Thoracic aorta (tissue), 2 donors: Measurements from ENCODE around the gene RBP4. TPM values are rescaled to one million over a fixed set of nuclear protein-coding genes. Genes with fewer than 3 reads are reported as not detected.

Source experiments
- ATAC-seq: fragments of 150-250 bp; one replicate; pipeline ENCODE4 v1.8.0; 2017; ENCODE audit warnings: low read depth; ENCODE audit not compliant: insufficient number of reproducible peaks, low FRiP score
- DNase-seq: peaks from one replicate; pipeline ENCODE4 v3.0.0-alpha.2; 2020; ENCODE audit warnings: low spot score
- H3K27ac ChIP-seq, 2 donors: fragments of 200-600 bp; sonication (generic); 1 replicate in 1 of 2; 2 replicates in 1 of 2; pipeline ENCODE4 v1.5.1; 2016; ENCODE audit warnings: mild to moderate bottlenecking in 2 of 2, moderate library complexity in 2 of 2
- H3K27me3 ChIP-seq: fragments of 200-600 bp; sonication (generic); replicated peaks from 2 replicates; pipeline ENCODE4 v1.6.0; 2016; ENCODE audit warnings: mild to moderate bottlenecking; ENCODE audit not compliant: insufficient read depth
- H3K36me3 ChIP-seq: fragments of 200-600 bp; sonication (generic); one replicate; pipeline ENCODE4 v1.5.1; 2016
- H3K4me1 ChIP-seq, 2 donors: fragments of 200-600 bp; sonication (generic); 1 replicate in 1 of 2; 2 replicates in 1 of 2; pipeline versions ENCODE4 v1.5.1 to v1.6.0; 2016; ENCODE audit warnings: low read depth in 2 of 2, mild to moderate bottlenecking in 1 of 2; ENCODE audit not compliant: control insufficient read depth in 1 of 2
- H3K4me3 ChIP-seq: fragments of 200-600 bp; sonication (generic); 2 replicates; pipeline ENCODE4 v1.5.1; 2016; ENCODE audit warnings: mild to moderate bottlenecking
- H3K9me3 ChIP-seq: fragments of 200-600 bp; sonication (generic); 2 replicates; pipeline ENCODE4 v1.5.1; 2016
- total RNA-seq, 2 donors: library from RNA; depleted of rRNA; stranded (reverse); fragments of >200 nt; gene quantifications; one replicate each; pipeline versions ENCODE4 v1.1.0 to v1.2.3, GENCODE V29; 2016
- TF ChIP-seq, protein P1 (sequence below): fragments of 200-600 bp; sonication (generic); IDR thresholded peaks from one replicate; pipeline ENCODE4 v1.5.1; 2019; ENCODE audit warnings: antibody characterized with exemption

The RBP4 gene
- total RNA-seq, 2 donors from 2014 or later: 23.1 to 23.3 TPM

DNA sequence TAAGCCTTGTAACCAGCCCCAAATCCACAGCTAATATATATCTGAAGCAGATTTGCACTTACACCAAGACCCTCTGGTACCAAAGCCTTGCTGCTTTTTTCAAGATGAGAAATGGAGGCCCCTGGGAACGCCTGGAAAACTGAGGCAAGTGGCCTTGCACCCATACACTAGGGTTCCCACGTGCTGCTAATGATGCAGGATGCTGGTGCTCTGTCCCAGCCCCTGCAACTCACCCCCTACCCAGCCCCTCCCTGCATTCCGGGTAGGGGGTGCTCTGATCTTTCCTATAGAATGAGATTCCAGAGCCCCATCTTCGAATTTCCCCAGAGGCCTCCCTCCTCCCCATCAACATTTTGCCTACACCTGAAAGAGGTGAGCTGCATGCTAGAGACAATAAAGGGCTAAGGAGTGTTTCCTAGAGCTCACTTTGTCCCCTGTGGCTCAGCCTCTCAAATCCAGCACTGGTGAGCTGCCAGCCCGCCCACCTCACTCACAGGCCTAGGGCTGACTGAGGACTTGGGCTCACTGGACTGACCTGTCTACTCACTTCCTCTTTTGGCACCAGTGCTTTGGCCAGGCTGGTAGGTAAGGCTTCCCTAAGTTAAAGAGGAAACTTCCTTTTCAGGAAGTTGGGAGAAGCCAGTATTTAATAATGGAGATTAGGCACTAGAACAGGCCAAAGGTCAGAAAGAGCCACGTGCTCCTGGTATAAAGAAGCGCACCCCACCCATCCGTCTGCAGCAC lies 9.8 kb downstream of the RBP4 start:
- no peak overlapping the region for H3K27ac ChIP-seq
- ATAC-seq (no peak), DNase-seq (no peak)
- H3K9me3 ChIP-seq: no peaks in the 10 kb centered on the region
- no peaks in the 10 kb centered on the region for H3K4me1 ChIP-seq
- H3K4me3 ChIP-seq: no peak overlapping the region
- H3K36me3 ChIP-seq: no peaks in the 10 kb centered on the region
- no peaks in the 10 kb centered on the region for H3K27me3 ChIP-seq
- TF ChIP-seq, protein P1, sequence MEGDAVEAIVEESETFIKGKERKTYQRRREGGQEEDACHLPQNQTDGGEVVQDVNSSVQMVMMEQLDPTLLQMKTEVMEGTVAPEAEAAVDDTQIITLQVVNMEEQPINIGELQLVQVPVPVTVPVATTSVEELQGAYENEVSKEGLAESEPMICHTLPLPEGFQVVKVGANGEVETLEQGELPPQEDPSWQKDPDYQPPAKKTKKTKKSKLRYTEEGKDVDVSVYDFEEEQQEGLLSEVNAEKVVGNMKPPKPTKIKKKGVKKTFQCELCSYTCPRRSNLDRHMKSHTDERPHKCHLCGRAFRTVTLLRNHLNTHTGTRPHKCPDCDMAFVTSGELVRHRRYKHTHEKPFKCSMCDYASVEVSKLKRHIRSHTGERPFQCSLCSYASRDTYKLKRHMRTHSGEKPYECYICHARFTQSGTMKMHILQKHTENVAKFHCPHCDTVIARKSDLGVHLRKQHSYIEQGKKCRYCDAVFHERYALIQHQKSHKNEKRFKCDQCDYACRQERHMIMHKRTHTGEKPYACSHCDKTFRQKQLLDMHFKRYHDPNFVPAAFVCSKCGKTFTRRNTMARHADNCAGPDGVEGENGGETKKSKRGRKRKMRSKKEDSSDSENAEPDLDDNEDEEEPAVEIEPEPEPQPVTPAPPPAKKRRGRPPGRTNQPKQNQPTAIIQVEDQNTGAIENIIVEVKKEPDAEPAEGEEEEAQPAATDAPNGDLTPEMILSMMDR: no peak

- Histone ChIP-seq H3K27me3 (no peaks in the 10 kb centered on the region), H3K27ac (no peak overlapping the region), H3K4me1 (no peaks in the 10 kb centered on the region), H3K4me3 (no peak overlapping the region), H3K9me3 (no peaks in the 10 kb centered on the region), H3K36me3 (no peaks in the 10 kb centered on the region)
- no peak for ATAC-seq
- TF ChIP-seq, protein P1: no peak
- no peak for DNase-seq
Measured at GRCh38 chr10:93590638-93591037, 10.4 kb downstream of the RBP4 start.

DNA sequence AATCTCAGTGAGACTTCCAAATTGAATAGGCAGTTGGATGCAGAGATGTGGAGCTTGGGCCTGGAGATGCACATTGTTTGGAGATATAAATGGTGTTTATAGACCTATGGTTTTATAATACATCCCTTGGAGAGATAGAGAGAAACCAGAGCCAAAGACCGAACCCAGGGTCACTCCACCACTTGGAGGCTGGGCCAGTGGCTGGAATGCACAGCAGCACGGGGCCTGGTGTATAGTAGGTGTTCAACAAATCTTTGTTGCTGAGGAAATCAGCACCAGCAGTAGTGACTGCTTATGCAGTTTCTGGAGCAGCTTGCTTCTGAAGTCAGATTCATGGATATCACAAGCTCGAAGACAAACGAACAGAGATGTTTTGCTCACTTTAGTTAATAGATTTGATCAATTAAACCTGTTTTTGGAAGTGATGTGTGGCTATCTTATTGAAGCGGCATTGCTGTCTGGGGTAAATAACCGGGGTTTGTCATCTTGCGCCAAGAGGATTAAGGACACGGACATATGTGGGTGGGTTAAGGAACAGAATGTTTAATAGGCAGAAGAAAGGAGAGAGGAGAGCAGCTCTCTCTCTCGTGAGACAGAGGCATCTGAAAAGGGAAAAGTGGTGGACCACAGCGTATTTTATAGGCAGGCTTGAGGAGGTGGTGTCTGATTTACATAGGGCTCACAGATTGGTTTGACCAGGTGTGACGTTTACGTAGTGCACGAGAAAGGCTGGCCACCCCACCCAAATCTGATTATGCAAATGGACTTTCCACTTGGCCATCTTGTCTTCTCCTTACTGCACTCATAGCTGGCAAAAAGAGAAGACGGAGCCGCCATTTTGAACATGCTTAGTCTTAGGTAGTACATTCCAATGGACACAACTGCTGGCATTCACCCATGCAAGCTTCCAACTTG lies 11.1 kb downstream of the RBP4 start:
- no peaks in the 10 kb centered on the region for H3K27me3 ChIP-seq
- TF ChIP-seq, protein P1: no peak
- H3K36me3 ChIP-seq: no peaks in the 10 kb centered on the region
- H3K4me3 ChIP-seq: no peak overlapping the region
- H3K4me1 ChIP-seq: no peaks in the 10 kb centered on the region
- H3K27ac ChIP-seq: no peak overlapping the region
- no peak for ATAC-seq
- H3K9me3 ChIP-seq: no peaks in the 10 kb centered on the region
- no peak for DNase-seq

GRCh38 chr10:93584445-93584844 lies 16.6 kb downstream of the RBP4 start:
- no peaks in the 10 kb centered on the region for H3K36me3 ChIP-seq
- DNase-seq (no peak), ATAC-seq (no peak)
- no peak overlapping the region for H3K4me3 ChIP-seq
- H3K27ac ChIP-seq: no peak overlapping the region
- no peaks in the 10 kb centered on the region for H3K4me1 ChIP-seq
- H3K27me3 ChIP-seq: no peaks in the 10 kb centered on the region
- TF ChIP-seq, protein P1: no peak
- no peaks in the 10 kb centered on the region for H3K9me3 ChIP-seq

- Histone ChIP-seq H3K36me3 (no peaks in the 10 kb centered on the region), H3K4me1 (no peaks in the 10 kb centered on the region), H3K27me3 (no peaks in the 10 kb centered on the region), H3K9me3 (no peaks in the 10 kb centered on the region), H3K27ac (no peak overlapping the region), H3K4me3 (no peak overlapping the region)
- no peak for DNase-seq
- no peak for ATAC-seq
- TF ChIP-seq, protein P1: no peak
Measured at GRCh38 chr10:93580828-93581227, 20.2 kb downstream of the RBP4 start.
